WTC11 (cell line): Measurements from ENCODE around the gene ANO2.

Experiments used
- ATF3 ChIP-seq: sonication (generic); formaldehyde crosslinking; conservative IDR thresholded peaks from 2 replicates; pipeline ENCODE4 v1.8.1; 2022; ENCODE audit warnings: mild to moderate bottlenecking, missing genetic modification reagents
- CDX4 ChIP-seq: fragments of 250-450 bp; sonication (Bioruptor Pico); IDR thresholded peaks from 2 replicates; pipeline ENCODE4 v1.9.0; 2021; ENCODE audit warnings: moderate library complexity, mild to moderate bottlenecking, inconsistent platforms, borderline replicate concordance
- CTCF ChIP-seq: fragments of 200-600 bp; IDR thresholded peaks from 2 replicates; pipeline ENCODE4 v1.8.0; 2022; ENCODE audit warnings: antibody characterized with exemption
- ETV6 ChIP-seq: sonication (generic); formaldehyde crosslinking; IDR thresholded peaks from 2 replicates; pipeline ENCODE4 v1.8.1; 2022; ENCODE audit warnings: mild to moderate bottlenecking, missing genetic modification reagents
- IRF2 ChIP-seq: sonication (generic); formaldehyde crosslinking; IDR thresholded peaks from 2 replicates; pipeline ENCODE4 v1.8.0; 2022; ENCODE audit warnings: low read depth, missing genetic modification reagents, borderline replicate concordance
- SP1 ChIP-seq: sonication (generic); formaldehyde crosslinking; conservative IDR thresholded peaks from 2 replicates; pipeline ENCODE4 v1.8.1; 2022; ENCODE audit warnings: missing genetic modification reagents
- STAT6 ChIP-seq: sonication (generic); formaldehyde crosslinking; conservative IDR thresholded peaks from 2 replicates; pipeline ENCODE4 v1.8.1; 2023; ENCODE audit warnings: mild to moderate bottlenecking, low read depth, missing genetic modification reagents, moderate library complexity
- ZNF121 ChIP-seq: sonication (generic); formaldehyde crosslinking; IDR thresholded peaks from 2 replicates; pipeline ENCODE4 v1.8.0; 2023; ENCODE audit warnings: missing genetic modification reagents
- ZNF232 ChIP-seq: sonication (generic); formaldehyde crosslinking; IDR thresholded peaks from 2 replicates; pipeline ENCODE4 v1.8.0; 2022; ENCODE audit warnings: mild to moderate bottlenecking, missing genetic modification reagents

GRCh38 chr12:5575987-5576386 lies 369.1 kb downstream of the ANO2 start:
- no peak for TF ChIP-seq CTCF
- no peak for TF ChIP-seq IRF2
- TF ChIP-seq ETV6 (CRISPR knock-in tag) = no peak
- no peak for TF ChIP-seq STAT6
- TF ChIP-seq ZNF232 (CRISPR knock-in tag) = no peak
- no peak for TF ChIP-seq SP1 (CRISPR knock-in tag)
- TF ChIP-seq ZNF121 (CRISPR knock-in tag) = no peak
- TF ChIP-seq CDX4 (CRISPR knock-in tag) = no peak
- no peak for TF ChIP-seq ATF3 (CRISPR knock-in tag)
